Daoy (cell line): ENCODE data around the gene CKAP5. TPM values are rescaled to one million over a fixed set of nuclear protein-coding genes. Genes with fewer than 3 reads are reported as not detected.

Experiments used
- DNase-seq: peaks from one replicate; pipeline ENCODE4 v3.0.0-alpha.2; 2015; ENCODE audit warnings: low read depth
- total RNA-seq: library from RNA; depleted of rRNA; stranded (reverse); fragments of >200 nt; shearing (Covaris generic); gene quantifications from 2 replicates; pipeline ENCODE4 v1.2.3, GENCODE V29; 2014; rRNA removed

CKAP5 gene
- 86.5 and 96.6 TPM in 2 replicates for total RNA-seq

GRCh38 chr11:46845740-46846509 lies at the start of gene CKAP5:
TSS of gene CKAP5 (minus strand) at chr11:46846280. CDS start at chr11:46821231, 25,049 bp downstream.
- peak; percentile 92 for DNase-seq

- peak; percentile 45 for DNase-seq
These were observed 49.7 kb upstream of the CKAP5 start for GRCh38 chr11:46895821-46896220.

- DNase-seq: no peak
These were observed 48.9 kb upstream of the CKAP5 start for GRCh38 chr11:46894961-46895360.

DNA sequence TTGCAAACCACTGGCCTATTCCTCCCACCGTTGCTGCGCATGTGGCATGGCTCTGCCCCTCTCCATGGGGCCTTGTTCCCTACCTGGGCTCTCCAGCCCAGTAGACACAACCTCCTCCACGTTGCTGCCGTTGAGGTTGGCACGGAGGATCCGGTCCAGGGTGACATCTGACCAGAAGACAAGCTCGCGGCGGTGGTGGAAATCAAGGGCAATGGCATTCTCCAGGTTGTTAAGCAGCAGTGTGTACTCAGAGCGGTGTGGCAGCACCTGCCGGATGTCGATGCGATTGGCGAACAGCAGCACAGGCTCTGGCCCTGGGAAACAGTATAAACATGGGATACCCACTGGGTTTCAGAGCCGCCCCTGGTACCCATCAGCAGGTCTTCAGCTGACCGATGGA lies 48.4 kb upstream of the CKAP5 start:
- DNase-seq: no peak

DNA sequence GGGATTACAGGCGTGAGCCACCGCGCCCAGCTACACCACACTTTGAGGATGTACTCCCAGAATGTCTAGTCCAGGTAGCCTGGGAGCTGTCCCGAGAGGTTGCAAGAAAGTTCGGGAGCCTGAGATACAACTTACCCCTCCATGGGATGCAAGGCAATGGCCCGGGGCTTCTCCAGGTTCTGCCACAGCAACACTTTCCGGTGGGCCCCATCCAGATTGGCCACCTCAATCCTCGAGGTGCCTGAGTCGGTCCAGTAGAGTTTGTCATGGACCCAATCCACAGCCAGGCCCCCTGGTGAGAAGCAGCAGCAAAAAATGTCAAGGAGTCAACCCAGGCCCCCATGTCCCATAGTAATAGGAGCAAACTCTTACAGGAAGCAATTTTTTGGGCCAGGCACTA lies 46.8 kb upstream of the CKAP5 start:
- DNase-seq: no peak

DNA sequence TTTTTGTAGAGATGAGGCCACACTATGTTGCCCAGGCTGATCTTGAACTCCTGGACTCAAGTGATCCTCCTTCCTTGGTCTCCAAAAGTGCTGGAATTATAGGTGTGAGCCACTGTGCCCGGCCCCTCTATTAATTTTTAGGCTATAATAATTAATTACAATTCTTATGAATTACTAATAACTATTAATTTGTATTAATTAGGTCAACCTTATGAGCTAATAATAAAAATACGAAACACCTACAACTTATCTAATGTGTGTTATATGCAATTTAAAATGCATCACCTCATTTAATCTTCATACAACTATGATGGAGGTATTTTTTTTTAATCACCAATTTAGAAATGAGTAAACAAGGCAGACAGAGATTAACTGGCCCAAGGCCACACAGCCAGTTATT lies 46.0 kb upstream of the CKAP5 start:
- DNase-seq: no peak

DNA sequence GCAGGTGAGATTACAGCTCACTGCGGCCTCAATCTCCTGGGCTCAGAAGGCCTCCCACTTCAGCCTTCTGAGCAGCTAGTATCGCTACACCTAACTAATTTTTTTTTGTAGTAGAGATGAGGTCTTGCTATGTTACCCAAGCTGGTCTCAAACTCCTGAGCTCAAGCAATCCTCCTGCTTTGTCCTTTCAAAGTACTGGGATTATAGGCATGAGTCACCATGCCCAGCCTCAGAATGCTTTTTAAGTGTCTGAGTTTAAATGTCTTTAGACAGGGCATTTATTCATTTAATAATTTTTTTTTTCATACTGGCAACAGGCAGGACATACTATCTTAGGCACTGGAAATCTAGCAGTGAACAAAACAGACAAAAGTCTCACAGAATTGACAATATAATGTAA lies 44.6 kb upstream of the CKAP5 start:
- no peak for DNase-seq

GRCh38 chr11:46889689-46890475 lies 43.8 kb upstream of the CKAP5 start:
- peak; percentile 61 for DNase-seq

DNA sequence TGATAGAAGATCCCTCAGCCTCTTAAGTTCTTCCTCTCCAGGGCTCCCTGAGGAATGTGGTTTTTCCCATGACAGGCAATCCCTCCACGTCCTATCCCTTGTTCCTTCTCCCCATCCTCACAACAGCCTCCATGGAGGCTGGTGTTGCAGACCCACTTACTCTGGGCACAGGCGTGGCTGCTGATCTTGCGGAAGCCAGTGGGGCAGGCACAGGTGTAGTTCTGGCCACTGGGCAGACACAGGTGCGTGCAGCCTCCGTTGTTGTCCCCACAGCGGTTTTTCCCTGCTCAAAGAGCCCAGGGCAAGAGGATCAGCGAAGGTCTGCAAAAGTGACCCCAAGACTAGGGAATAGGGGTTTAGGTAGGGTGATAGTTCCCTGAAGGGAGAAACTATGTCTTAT lies 43.2 kb upstream of the CKAP5 start:
- no peak for DNase-seq

DNA sequence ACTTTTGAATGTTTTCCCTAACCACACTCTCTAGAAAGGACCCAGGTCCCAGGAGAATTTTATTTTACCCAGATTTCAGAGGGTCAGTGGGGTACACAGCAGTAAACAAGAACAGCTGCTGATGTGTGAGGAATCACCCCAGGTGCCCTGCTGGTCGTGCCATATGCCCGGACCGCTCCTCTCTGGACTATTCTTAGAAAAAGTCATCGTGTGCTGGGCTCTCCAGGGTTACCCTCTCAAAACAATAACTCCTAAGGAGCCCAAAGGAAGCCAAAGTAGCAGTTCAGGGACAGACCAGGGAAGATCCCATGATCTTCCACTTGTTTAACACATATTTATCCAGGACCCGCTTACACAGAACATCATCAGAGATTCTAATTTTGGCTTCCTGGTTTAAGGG lies 42.6 kb upstream of the CKAP5 start:
- no peak for DNase-seq

GRCh38 chr11:46886211-46886610 lies 40.1 kb upstream of the CKAP5 start:
- DNase-seq: no peak

DNA sequence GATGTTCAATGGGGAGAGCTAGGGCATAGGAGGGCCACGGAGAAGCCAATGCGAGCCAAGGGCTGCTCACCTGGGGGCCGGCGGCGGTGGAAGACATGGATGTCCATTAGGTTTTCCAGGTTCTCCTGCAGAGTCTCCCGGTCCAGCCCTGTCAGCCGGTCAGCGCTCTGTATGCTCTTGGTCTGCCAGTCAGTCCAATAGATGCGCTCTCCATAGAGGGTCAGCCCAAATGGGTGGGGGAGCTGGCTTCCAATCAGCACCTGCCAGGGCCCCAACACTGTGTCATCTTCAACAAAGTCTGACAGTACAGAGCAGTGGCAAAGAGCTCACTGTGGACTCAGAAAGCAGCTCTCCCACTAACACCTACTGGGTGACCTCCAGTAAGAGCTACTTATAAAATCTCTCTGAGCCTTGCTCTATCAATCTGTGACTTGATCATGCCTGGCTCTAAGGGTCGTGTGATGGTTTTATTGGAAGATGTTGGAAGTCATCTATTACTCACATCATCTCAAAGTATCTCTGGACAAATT lies 33.0 kb upstream of the CKAP5 start:
- DNase-seq: no peak

- no peak for DNase-seq
These were observed 31.5 kb upstream of the CKAP5 start for GRCh38 chr11:46877580-46877979.

GRCh38 chr11:46876471-46876870 lies 30.4 kb upstream of the CKAP5 start:
- no peak for DNase-seq

DNA sequence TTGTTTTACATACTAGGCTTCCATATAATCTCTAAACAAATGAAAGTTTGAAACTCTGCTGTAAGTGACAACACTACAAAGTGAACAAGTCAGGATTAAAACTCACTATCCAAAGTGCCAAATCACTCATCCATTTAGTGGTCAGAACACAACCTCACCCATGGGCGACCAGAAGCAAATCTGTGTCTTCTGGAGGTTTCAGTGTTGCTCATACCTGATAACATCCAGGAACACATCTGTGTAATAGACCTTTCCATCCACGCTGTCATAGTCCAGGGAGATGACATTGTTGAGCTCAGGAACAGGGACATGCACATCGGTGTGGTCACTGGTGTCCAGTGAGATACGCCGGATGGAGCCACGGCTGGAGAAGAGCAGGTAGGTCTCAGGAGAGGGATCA lies 28.5 kb upstream of the CKAP5 start:
- no peak for DNase-seq

GRCh38 chr11:46868912-46869311 lies 22.8 kb upstream of the CKAP5 start:
- no peak for DNase-seq

DNA sequence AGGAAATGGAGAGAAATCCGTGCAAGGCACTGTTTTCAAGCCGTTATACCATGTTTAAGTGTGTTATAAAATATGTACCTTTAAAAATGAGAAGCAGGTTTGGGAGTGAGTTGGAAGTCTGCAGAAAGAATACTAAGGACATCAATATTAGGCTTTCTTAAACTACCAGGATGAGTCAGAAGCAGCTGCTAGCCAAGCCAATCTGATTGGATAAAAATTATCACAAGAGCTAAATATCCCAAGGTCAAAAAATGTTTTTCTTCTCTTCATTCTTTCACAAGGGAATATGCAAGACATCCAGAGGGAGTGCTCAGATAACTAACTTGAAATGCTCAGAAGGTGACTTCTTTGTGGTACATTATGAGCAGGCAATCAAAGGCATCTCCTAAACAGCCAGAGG lies 19.3 kb upstream of the CKAP5 start:
- no peak for DNase-seq

DNA sequence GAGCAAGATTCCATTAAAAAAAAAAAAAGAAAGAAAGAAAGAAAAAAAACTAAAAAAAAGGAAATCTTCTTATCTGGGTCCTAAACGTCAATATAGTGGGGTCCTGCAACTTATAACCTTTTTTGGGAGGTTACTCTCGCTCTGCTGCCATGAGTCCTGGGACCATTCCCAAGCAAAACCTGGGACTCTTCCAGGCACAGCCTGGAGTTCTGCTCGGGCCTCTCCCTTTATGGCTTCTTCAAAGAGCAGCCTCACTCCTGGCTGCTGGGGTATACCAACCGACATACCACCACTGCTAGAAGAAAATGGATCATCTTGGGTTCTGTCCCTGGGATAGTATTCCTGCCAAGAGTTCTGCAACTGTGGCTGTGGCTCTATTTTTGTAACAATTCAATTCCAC lies 14.1 kb upstream of the CKAP5 start:
- DNase-seq: no peak

DNA sequence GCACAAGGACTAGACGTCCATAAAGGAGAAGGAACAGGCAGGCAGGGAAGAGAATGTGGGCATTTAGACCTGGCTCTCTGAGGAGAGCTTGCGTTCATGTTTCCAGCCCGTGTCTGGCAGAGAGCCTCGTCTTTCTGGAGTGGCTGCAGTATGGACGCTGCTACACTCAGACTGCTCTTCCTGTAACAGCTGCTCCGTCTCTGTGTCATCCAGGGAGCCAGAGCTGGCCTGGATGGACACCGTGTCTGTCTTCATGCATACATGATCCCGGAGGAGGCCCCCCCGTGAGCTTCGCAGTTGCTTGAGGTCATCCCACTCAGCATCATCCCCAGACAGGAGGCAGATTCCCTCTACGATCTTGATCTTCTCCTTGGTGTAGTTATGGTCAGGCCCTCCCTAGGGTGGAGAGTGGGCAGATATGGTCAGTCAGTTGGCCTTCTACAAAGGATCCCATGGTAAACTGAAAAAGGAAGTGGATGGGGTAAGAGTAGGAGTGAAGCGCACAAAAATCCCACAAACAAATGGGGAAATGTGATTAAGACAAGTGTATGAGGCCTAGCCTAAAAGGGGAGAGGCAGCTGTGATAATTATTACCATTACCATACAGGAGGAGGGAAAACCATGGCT lies 13.0 kb upstream of the CKAP5 start:
- no peak for DNase-seq

DNA sequence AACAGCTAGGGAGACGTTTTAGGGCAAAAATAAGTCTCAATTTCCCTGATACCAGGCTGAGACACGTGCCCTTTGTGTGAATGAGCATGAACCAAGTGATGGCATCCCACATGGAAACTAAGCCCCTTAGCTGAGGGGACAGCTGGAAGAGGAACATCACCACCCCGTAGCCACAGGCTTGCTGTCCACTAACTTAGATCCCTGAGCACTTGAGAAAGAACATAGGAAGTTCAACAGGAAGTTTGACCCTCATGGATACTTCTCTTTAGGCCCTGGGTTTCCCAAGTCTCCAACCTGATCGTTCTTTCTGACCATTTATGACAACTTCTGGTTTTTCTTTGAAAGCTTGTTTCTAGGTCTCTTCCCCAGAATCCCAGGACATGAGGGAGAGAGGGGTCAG lies 11.6 kb upstream of the CKAP5 start:
- DNase-seq: no peak

GRCh38 chr11:46856605-46857343 lies 10.7 kb upstream of the CKAP5 start:
- DNase-seq: no peak

- DNase-seq: no peak
These were observed 9.8 kb upstream of the CKAP5 start for GRCh38 chr11:46855863-46856262.
